ENCODE results near the gene NIM1K.

Gene NIM1K

DNA sequence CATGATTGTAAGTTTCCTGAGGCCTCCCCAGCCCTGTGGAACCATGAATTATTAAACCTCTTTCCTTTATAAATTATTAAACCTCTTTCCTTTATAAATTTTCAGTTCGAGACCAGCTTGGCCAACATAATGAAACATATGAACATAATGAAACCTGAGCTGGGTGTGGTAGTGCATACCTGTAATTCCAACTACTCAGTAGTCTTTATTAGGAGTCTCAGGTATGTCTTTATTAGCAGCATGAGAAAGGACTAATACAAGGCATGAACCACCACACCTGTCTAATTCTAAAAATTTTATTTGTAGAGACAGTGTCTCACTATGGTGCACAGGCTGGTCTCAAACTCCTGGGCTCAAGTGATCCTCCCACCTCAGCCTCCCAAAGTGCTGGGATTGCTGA is 27.1 kb downstream of the NIM1K start:
- no peak overlapping the region for H3K4me3 ChIP-seq (ENCODE audit: control insufficient read depth, low read depth, low read length)
- DNase-seq (ENCODE audit: low read depth), result no peak
- TF ChIP-seq, protein P1, sequence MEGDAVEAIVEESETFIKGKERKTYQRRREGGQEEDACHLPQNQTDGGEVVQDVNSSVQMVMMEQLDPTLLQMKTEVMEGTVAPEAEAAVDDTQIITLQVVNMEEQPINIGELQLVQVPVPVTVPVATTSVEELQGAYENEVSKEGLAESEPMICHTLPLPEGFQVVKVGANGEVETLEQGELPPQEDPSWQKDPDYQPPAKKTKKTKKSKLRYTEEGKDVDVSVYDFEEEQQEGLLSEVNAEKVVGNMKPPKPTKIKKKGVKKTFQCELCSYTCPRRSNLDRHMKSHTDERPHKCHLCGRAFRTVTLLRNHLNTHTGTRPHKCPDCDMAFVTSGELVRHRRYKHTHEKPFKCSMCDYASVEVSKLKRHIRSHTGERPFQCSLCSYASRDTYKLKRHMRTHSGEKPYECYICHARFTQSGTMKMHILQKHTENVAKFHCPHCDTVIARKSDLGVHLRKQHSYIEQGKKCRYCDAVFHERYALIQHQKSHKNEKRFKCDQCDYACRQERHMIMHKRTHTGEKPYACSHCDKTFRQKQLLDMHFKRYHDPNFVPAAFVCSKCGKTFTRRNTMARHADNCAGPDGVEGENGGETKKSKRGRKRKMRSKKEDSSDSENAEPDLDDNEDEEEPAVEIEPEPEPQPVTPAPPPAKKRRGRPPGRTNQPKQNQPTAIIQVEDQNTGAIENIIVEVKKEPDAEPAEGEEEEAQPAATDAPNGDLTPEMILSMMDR (conservative IDR thresholded peaks at IDR 0.05; ENCODE audit: control insufficient read depth, insufficient read depth, low read depth, low read length), result no peak

DNA sequence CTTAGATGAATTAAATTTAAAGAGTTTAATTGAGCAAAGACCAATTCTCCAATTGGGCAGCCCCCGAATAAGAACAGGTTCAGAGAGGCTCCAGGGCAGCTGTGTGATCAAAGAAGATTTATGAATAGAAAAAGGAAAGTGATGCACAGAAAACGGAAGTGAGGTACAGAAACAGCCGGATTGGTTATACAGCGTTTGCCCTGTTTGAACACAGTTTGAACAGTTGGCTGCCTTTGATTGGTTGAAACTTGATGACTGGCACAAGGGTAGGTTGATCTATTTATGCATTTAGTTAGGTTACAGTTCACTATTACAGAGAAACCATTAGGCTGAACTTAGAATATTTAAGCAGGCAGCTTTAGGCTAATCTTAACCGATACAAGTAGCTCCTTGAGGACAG is 29.5 kb downstream of the NIM1K start:
- TF ChIP-seq, protein P1 (conservative IDR thresholded peaks at IDR 0.05; ENCODE audit: control insufficient read depth, insufficient read depth, low read depth, low read length), result no peak
- DNase-seq (ENCODE audit: low read depth), result no peak

DNA sequence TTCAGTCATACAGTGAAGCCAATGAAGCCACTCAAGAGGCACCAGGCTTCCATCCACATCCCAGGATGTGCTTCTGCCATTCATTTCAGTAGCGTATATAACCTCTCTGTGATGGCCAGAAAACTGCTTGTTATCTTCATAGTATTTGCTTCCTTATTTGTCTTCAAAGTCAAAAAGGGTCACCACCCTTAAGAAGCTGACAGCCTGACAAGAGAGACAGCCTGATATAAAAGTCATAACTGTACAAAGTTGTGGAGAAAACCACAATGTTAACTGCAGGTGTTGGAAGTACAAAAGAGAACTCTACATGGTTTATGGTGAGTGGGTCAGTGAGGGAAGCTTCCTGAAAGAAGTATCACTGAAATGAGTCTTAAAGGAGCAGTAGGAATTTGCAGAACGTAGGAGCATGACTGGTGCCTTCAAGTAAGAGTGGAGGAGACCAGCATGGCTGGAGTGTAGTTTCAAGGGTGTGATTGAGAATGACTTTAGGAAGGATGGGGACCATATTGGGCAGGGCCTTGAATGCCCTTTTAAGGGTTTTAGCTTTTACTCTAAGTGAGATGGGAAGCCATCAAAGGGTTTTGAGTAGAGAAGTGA is 33.7 kb downstream of the NIM1K start:
- TF ChIP-seq, protein P1 (conservative IDR thresholded peaks at IDR 0.05; ENCODE audit: control insufficient read depth, insufficient read depth, low read depth, low read length), result no peak
- H3K4me3 ChIP-seq (ENCODE audit: control insufficient read depth, low read depth, low read length), result no peak overlapping the region
- DNase-seq (ENCODE audit: low read depth), result no peak

More for the DNA sequence above, 29.5 kb downstream of the NIM1K start:
- H3K4me3 ChIP-seq (ENCODE audit: control insufficient read depth, low read depth, low read length), result no peak overlapping the region

DNA sequence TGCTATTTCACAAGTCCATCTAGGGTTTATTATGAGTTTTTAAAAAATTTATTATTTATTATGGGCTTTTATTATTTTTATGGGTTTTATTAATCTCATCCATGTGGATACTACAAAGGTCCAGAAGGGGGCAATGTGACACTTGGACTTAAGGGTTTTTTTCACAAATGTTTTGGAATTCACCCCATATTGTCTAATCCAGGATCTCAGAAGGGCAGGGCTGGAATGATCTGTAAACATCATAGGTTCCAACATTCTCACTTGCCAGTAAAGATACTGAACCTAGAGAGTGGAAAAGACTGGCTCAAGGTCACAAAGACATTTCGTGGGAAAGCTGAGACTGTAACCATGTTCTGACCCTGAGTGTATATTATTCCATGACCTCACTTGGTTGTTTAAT is 35.6 kb downstream of the NIM1K start:
- DNase-seq (ENCODE audit: low read depth), result peak; percentile 76
- TF ChIP-seq, protein P1 (conservative IDR thresholded peaks at IDR 0.05; ENCODE audit: control insufficient read depth, insufficient read depth, low read depth, low read length), result peak; percentile 62
- H3K4me3 ChIP-seq (ENCODE audit: control insufficient read depth, low read depth, low read length), result no peak overlapping the region

DNA sequence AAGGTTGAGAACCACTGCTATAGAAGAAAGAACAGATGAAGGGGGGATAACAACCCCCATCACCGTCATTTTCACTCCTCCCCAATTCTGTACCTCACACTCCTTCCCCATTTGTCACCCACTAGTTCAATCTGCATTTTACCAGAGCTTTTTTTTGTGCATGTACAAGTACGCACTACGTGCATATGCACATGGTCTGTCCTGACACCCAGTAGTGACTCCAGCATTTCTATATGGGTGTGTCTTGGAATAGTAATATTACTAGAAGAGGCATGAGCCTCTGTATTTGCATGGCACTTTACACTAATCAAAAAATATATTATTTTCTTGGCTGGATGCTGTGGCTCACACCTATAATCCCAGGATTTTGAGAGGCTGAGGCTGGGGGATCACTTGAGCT is 38.7 kb downstream of the NIM1K start:
- DNase-seq (ENCODE audit: low read depth), result no peak
- H3K4me3 ChIP-seq (ENCODE audit: control insufficient read depth, low read depth, low read length), result no peak overlapping the region
- TF ChIP-seq, protein P1 (conservative IDR thresholded peaks at IDR 0.05; ENCODE audit: control insufficient read depth, insufficient read depth, low read depth, low read length), result no peak

DNA sequence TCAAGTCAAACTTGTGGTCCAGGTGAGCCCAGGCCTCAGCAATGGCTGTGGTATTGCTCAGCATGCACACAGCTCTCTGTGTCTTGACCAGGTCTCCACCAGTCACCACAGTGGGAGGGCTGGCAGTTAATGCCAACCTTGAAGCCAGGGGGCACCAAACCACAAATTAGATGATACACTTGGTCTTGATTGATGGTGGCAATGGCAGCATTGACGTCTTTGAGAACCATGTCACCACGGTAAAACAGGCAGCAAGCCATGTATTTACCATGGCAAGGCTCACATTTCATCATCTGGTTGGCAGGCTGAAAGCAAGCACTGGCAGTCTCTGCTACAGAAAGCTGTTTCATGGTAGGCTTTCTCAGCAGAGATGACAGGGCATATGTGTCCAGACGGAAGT is 40.0 kb downstream of the NIM1K start:
- peak; percentile 21 for DNase-seq (ENCODE audit: low read depth)
- TF ChIP-seq, protein P1 (conservative IDR thresholded peaks at IDR 0.05; ENCODE audit: control insufficient read depth, insufficient read depth, low read depth, low read length), result peak; percentile 23

More for the DNA sequence above, 40.0 kb downstream of the NIM1K start:
- no peak overlapping the region for H3K4me3 ChIP-seq (ENCODE audit: control insufficient read depth, low read depth, low read length)

All from fibroblast of mammary gland (primary cell).